NCI-H2081 (cell line): ENCODE measurements around the gene SIPA1L3.
A peak's percentile ranks its signal among the peaks of the same experiment; 100 is the strongest.
"Not testable (repeated sequence)": the region's sequence is repeated elsewhere in the genome, so short reads cannot be mapped to it uniquely, and the experiment has no call there.

Experiments used
- DNase-seq, 2 experiments: peaks; one replicate each; lab custom pipeline; 2025; lab: John Stamatoyannopoulos, UW

The SIPA1L3 gene

GRCh38 chr19:38044267-38045111, 137.5 kb downstream of the SIPA1L3 start:
- DNase-seq: no peak

- no peak for DNase-seq
Measured at GRCh38 chr19:38045554-38046253, 138.7 kb downstream of the SIPA1L3 start.

GRCh38 chr19:38046254-38047048, 139.4 kb downstream of the SIPA1L3 start:
- DNase-seq: no peak

GRCh38 chr19:38047049-38047438, 140.0 kb downstream of the SIPA1L3 start:
- DNase-seq: no peak

- no peak for DNase-seq
Measured at GRCh38 chr19:38047641-38048040, 140.6 kb downstream of the SIPA1L3 start.

GRCh38 chr19:38049105-38049649, 142.2 kb downstream of the SIPA1L3 start:
- DNase-seq: no peak

- no peak for DNase-seq
Measured at GRCh38 chr19:38055010-38055409, 148.0 kb downstream of the SIPA1L3 start.

- DNase-seq: peak in 1 of 2 experiments; percentile 25
Measured at GRCh38 chr19:38055655-38056521, 148.9 kb downstream of the SIPA1L3 start.

- DNase-seq: no peak
Measured at GRCh38 chr19:38056646-38057045, 149.6 kb downstream of the SIPA1L3 start.

GRCh38 chr19:38057959-38058690, 151.1 kb downstream of the SIPA1L3 start:
- peak; percentile 93 to 98 for DNase-seq

GRCh38 chr19:38059897-38060296, 152.9 kb downstream of the SIPA1L3 start:
- DNase-seq: no peak

GRCh38 chr19:38060331-38060730, 153.3 kb downstream of the SIPA1L3 start:
- no peak for DNase-seq

GRCh38 chr19:38061294-38061693, 154.3 kb downstream of the SIPA1L3 start:
- DNase-seq: no peak

- peak; percentile 89 to 90 for DNase-seq
Measured at GRCh38 chr19:38062959-38063761, 156.2 kb downstream of the SIPA1L3 start.

- DNase-seq: no peak
Measured at GRCh38 chr19:38063928-38064327, 156.9 kb downstream of the SIPA1L3 start.

- DNase-seq: no peak
Measured at GRCh38 chr19:38064661-38065425, 157.8 kb downstream of the SIPA1L3 start.

GRCh38 chr19:38065775-38066174, 158.8 kb downstream of the SIPA1L3 start:
- DNase-seq: not testable (repeated sequence)

- DNase-seq: no peak
Measured at GRCh38 chr19:38068826-38069225, 161.8 kb downstream of the SIPA1L3 start.

- no peak for DNase-seq
Measured at GRCh38 chr19:38070573-38070972, 163.6 kb downstream of the SIPA1L3 start.
